NT2/D1 (cell line): ENCODE results near the gene CPNE5.

Experiments
- SUZ12 ChIP-seq: IDR thresholded peaks from 2 replicates; pipeline ENCODE4 v1.6.1; 2011; ENCODE audit not compliant: insufficient read length, insufficient read depth; ENCODE audit errors: extremely low read depth
- YY1 ChIP-seq: IDR thresholded peaks from 2 replicates; pipeline ENCODE4 v1.6.1; 2011; ENCODE audit not compliant: insufficient read length, insufficient read depth
- ZNF274 ChIP-seq: IDR thresholded peaks from 2 replicates; pipeline ENCODE4 v1.6.1; 2011; ENCODE audit warnings: mild to moderate bottlenecking, low read depth, low read length

- TF ChIP-seq YY1 (no peak), ZNF274 (no peak), SUZ12 (no peak)
These were observed 135.3 kb downstream of the CPNE5 start for GRCh38 chr6:36703982-36704381.
